ENCODE measurements around the gene AADACL3. TPM values are rescaled to one million over a fixed set of nuclear protein-coding genes. Genes with fewer than 3 reads are reported as not detected.

The AADACL3 gene
- total and polyA plus RNA-seq, 10 of the 15 experiments (the other 5 are each of a cell fraction or from before 2014, with no cell fraction given): not detected

DNA sequence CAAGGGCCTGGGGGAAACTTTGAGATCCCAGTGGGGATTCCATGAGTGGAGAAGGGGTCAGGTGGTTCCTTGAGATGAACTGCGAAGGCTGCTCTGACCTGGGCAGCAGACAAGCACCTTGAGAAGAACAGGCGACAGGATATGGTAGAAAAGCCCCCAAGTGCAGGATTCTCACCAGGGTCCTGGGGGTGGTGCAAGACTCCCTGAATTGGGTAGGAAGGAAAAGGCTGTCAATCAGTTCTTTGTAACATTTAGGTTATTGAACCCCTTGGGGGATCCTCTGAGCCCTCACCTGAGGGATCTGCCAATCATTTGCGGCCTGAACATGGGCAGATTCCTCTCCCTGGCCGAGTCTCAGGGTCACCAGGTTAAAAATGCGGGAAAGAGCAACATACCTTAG lies 55.3 kb downstream of the AADACL3 start:
- in situ Hi-C loops (cut with MboI): no loop called here
- 3% methylated on average over 5 of the region's 5 CpGs for WGBS (ENCODE audit: insufficient coverage, insufficient replicate concordance, low lambda C conversion rate, missing lambda C conversion rate)

DNA sequence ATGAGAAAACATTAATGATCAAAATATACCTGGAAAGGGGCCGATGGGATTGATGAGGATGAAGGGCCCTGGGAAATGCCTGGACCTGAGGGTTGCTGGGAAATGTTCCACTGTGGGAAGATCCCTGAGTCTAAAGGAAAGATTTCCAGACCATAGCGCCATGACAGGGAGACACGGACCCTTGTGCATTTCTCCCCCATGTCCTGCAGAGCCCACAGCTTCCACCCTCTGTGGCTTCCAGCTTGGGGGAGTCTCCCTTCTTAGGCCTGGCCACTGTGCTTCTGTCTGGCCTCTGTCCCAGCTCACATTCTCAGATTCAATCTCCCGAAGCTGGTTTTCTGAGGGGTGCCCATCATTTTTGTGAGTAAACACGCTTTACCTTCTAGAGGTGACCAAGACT lies 56.6 kb downstream of the AADACL3 start:
- Histone ChIP-seq H3K9me3 (replicated peaks; ENCODE audit: control insufficient read depth, insufficient read depth, low read length) (no peaks in the 10 kb centered on the region), H4K20me1 (ENCODE audit: control insufficient read depth, insufficient read depth) (no peaks in the 10 kb centered on the region), H3K9ac (ENCODE audit: control insufficient read depth, insufficient read depth, low read length) (no peak overlapping the region), H3K27me3 (replicated peaks in 1 of 2; ENCODE audit: control insufficient read depth in 2 of 2, insufficient read depth in 2 of 2, low read length in 1 of 2) (no peaks in the 10 kb centered on the region; a peak in 1 of 4 replicates), H2AFZ (ENCODE audit: control insufficient read depth, low read depth, low read length) (no peak overlapping the region), H3K79me2 (ENCODE audit: control insufficient read depth, insufficient read depth, low read length) (no peaks in the 10 kb centered on the region), H3K27ac (ENCODE audit: control insufficient read depth, insufficient read depth) (no peak overlapping the region), H3K36me3 (ENCODE audit: control insufficient read depth in 2 of 2, insufficient read depth in 2 of 2, low read length in 1 of 2) (no peaks in the 10 kb centered on the region), H3K4me3 (no peak overlapping the region), H3K4me2 (ENCODE audit: control insufficient read depth, insufficient read depth) (no peak overlapping the region), H3K4me1 (ENCODE audit: control insufficient read depth, insufficient read depth, low read length) (no peaks in the 10 kb centered on the region)
- ChIA-PET CTCF (no interaction called here), RAD21 (ENCODE audit: unreplicated experiment) (no interaction called here), SMC1A (ENCODE audit: uncharacterized antibody, unreplicated experiment) (no interaction called here), POLR2A (no interaction called here)
- TF ChIP-seq DPF2 (IDR thresholded peaks at IDR 0.05) (no peak), FOXK2 (IDR thresholded peaks at IDR 0.05) (no peak), TBL1XR1 (IDR thresholded peaks at IDR 0.05; ENCODE audit: low read depth, low read length) (no peak), KDM1A (IDR thresholded peaks at IDR 0.05; ENCODE audit: borderline replicate concordance) (no peak), CBFB (IDR thresholded peaks at IDR 0.05; ENCODE audit: low read depth) (no peak), NR2C1 (IDR thresholded peaks at IDR 0.05) (no peak), SIN3A (IDR thresholded peaks at IDR 0.05; ENCODE audit: low read depth, low read length) (no peak)
- DNase-seq (ENCODE audit: low read depth, low spot score) (no peak), ATAC-seq (no peak), FAIRE-seq (no peak)
- WGBS (ENCODE audit: insufficient coverage, insufficient replicate concordance, low lambda C conversion rate, missing lambda C conversion rate): 23% methylated on average over 5 of the region's 5 CpGs
- intact Hi-C loops (cut with micrococcal nuclease; ENCODE audit: unreplicated experiment): no loop called here
- in situ Hi-C loops (cut with MboI): no loop called here
- BruUV-seq (replicated peaks): no TSS peak

More for the DNA sequence above, 55.3 kb downstream of the AADACL3 start:
- Histone ChIP-seq H3K79me2 (ENCODE audit: control insufficient read depth, insufficient read depth, low read length) (no peaks in the 10 kb centered on the region), H3K36me3 (ENCODE audit: control insufficient read depth in 2 of 2, insufficient read depth in 2 of 2, low read length in 1 of 2) (no peaks in the 10 kb centered on the region), H3K9ac (ENCODE audit: control insufficient read depth, insufficient read depth, low read length) (no peak overlapping the region), H3K4me2 (ENCODE audit: control insufficient read depth, insufficient read depth) (no peak overlapping the region), H3K27me3 (replicated peaks in 1 of 2; ENCODE audit: control insufficient read depth in 2 of 2, insufficient read depth in 2 of 2, low read length in 1 of 2) (no peaks in the 10 kb centered on the region; a peak in 1 of 4 replicates), H3K9me3 (replicated peaks; ENCODE audit: control insufficient read depth, insufficient read depth, low read length) (no peaks in the 10 kb centered on the region), H3K4me3 (no peak overlapping the region), H3K27ac (ENCODE audit: control insufficient read depth, insufficient read depth) (no peak overlapping the region), H3K4me1 (ENCODE audit: control insufficient read depth, insufficient read depth, low read length) (no peaks in the 10 kb centered on the region), H2AFZ (ENCODE audit: control insufficient read depth, low read depth, low read length) (no peak overlapping the region), H4K20me1 (ENCODE audit: control insufficient read depth, insufficient read depth) (no peaks in the 10 kb centered on the region)
- no peak for DNase-seq (ENCODE audit: low read depth, low spot score)
- no peak for ATAC-seq
- TF ChIP-seq EGR1 (IDR thresholded peaks at IDR 0.05; ENCODE audit: borderline replicate concordance in 1 of 2, low read depth in 2 of 2, low read length in 2 of 2): no peak
- SMC1A ChIA-PET (ENCODE audit: uncharacterized antibody, unreplicated experiment): no interaction called here
- FAIRE-seq: no peak
- RAD21 ChIA-PET (ENCODE audit: unreplicated experiment): no interaction called here
- intact Hi-C loops (cut with micrococcal nuclease; ENCODE audit: unreplicated experiment): no loop called here
- POLR2A ChIA-PET: no interaction called here
- no TSS peak for BruUV-seq (replicated peaks)
- CTCF ChIA-PET: no interaction called here

Measured in GM12878 (cell line).